ENCODE data around the gene DNAJC22. TPM values are rescaled to one million over a fixed set of nuclear protein-coding genes. Genes with fewer than 3 reads are reported as not detected.

DNAJC22 gene
- total and polyA plus RNA-seq, 2 of the 13 experiments (the other 11 are each of a cell fraction or from before 2014, with no cell fraction given), result 25.2 to 31.7 TPM

DNA sequence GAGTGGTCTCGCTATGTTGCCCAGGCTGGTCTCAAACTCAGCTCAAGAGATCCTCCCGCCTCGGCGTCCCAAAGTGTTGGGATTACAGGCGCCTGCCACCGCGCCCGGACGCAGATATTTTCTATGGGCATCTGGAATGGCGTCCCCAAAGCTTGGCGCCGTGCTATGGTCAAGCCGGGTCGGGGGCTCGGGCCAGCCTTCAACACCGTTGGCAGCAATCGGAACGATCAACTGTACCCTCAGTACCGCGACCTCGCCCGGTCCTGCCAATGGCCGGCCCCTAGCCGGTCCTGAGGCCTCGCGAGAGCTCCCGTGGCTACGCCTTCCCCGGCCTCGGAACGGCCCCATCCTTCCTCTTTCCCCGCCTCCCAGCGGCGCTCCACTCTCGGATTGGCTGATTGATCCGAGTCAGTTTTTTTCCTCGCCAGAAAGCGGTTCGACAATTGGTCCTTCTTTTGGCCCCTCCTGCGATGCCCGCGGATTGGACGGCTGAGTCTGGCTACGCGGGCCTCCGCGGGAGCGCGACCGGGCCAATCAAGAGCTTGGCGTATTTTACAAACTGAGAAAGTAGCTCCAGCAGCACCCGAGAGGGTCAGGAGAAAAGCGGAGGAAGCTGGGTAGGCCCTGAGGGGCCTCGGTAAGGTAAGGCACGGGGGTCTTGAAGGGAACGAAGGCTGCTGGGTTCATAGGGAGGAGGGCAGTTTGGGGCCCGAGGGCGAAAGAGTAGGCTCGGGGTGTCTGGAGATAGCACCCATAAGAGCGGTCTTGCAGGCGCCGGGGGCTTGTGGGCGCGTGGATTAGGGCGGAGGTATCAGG lies 23.8 kb upstream of the DNAJC22 start, which contains the start of gene TROAP (continued):
- TF ChIP-seq, protein P1, sequence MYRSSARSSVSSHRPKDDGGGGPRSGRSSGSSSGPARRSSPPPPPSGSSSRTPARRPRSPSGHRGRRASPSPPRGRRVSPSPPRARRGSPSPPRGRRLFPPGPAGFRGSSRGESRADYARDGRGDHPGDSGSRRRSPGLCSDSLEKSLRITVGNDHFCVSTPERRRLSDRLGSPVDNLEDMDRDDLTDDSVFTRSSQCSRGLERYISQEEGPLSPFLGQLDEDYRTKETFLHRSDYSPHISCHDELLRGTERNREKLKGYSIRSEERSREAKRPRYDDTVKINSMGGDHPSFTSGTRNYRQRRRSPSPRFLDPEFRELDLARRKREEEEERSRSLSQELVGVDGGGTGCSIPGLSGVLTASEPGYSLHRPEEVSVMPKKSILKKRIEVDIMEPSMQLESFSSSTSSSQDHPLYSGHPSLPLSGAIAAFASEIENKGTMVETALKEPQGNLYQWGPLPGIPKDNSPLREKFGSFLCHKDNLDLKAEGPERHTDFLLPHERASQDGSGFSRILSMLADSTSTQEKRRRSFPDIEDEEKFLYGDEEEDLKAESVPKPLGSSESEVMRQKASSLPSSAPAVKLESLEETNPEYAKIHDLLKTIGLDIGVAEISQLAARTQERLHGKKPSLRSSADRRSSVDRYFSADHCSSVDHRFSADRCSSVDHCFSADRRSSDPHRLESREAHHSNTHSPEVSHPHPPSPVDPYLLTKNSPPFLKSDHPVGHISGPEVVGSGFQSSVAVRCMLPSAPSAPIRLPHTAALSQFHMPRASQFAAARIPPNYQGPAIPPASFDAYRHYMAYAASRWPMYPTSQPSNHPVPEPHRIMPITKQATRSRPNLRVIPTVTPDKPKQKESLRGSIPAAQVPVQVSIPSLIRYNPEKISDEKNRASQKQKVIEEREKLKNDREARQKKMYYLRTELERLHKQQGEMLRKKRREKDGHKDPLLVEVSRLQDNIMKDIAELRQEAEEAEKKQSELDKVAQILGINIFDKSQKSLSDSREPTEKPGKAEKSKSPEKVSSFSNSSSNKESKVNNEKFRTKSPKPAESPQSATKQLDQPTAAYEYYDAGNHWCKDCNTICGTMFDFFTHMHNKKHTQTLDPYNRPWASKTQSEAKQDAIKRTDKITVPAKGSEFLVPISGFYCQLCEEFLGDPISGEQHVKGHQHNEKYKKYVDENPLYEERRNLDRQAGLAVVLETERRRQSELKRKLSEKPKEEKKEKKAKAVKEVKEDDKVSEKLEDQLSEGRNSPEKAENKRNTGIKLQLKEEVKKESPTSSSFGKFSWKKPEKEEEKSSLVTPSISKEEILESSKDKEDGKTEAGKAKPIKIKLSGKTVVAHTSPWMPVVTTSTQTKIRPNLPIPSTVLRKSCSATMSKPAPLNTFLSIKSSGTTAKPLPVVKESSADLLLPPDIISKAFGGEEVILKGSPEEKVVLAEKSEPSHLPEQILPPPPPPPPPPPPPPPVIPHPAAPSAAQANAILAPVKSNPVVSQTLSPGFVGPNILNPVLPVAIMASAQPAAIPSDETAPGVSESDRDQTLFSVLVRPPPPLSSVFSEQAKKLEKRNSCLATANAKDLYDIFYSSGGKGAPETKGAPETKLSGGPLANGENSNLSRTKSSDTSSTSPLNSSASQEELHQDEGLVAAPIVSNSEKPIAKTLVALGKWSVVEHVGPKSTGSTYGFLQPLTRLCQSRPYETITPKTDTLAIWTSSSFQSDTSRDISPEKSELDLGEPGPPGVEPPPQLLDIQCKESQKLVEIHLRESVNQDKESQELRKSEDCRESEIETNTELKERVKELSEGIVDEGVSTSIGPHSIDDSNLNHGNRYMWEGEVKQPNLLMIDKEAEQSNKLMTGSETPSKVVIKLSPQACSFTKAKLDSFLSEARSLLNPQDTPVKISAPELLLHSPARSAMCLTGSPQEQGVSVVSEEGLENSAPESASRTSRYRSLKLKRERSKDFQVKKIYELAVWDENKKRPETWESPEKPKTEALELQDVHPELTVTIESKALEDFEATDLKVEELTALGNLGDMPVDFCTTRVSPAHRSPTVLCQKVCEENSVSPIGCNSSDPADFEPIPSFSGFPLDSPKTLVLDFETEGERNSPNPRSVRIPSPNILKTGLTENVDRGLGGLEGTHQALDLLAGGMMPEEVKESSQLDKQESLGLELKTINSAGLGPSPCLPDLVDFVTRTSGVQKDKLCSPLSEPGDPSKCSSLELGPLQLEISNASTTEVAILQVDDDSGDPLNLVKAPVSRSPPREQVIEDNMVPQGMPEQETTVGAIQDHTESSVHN (CRISPR knock-in tag; IDR thresholded peaks at IDR 0.05), result no peak
- TF ChIP-seq HNRNPLL (IDR thresholded peaks at IDR 0.05; ENCODE audit: low read depth, low read length, poor library complexity, severe bottlenecking), result peak; percentile 43
- TF ChIP-seq, protein P2, sequence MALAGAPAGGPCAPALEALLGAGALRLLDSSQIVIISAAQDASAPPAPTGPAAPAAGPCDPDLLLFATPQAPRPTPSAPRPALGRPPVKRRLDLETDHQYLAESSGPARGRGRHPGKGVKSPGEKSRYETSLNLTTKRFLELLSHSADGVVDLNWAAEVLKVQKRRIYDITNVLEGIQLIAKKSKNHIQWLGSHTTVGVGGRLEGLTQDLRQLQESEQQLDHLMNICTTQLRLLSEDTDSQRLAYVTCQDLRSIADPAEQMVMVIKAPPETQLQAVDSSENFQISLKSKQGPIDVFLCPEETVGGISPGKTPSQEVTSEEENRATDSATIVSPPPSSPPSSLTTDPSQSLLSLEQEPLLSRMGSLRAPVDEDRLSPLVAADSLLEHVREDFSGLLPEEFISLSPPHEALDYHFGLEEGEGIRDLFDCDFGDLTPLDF (CRISPR knock-in tag; IDR thresholded peaks at IDR 0.05), result peak; percentile 68
- peak; percentile 58 for TF ChIP-seq KDM2A (CRISPR knock-in tag; IDR thresholded peaks at IDR 0.05; ENCODE audit: borderline replicate concordance, low read depth)
- no peak for TF ChIP-seq AGO1 (IDR thresholded peaks at IDR 0.05; ENCODE audit: low read depth, low read length, poor library complexity, severe bottlenecking)
- no peak for TF ChIP-seq ZNF24 (IDR thresholded peaks at IDR 0.05)
- TF ChIP-seq ZNF878 (CRISPR knock-in tag; IDR thresholded peaks at IDR 0.05), result peak; percentile 97; the same call in 1 of the 2 replicates
- TF ChIP-seq SP2 (CRISPR knock-in tag; IDR thresholded peaks at IDR 0.05), result peak; percentile 92
- TF ChIP-seq GATAD2A (CRISPR knock-in tag; IDR thresholded peaks at IDR 0.05), result 0 out of 2 replicates have a peak, but pooled peaks have one; percentile 11
- TF ChIP-seq RELA (CRISPR knock-in tag; IDR thresholded peaks at IDR 0.05), result 0 out of 2 replicates have a peak, but pooled peaks have one; percentile 21
- TF ChIP-seq RBM39 (IDR thresholded peaks at IDR 0.05; ENCODE audit: low read depth, low read length, poor library complexity, severe bottlenecking), result peak; percentile 82
- TF ChIP-seq BCL6 (CRISPR knock-in tag; IDR thresholded peaks at IDR 0.05), result no peak
- TF ChIP-seq MAFG (CRISPR knock-in tag; IDR thresholded peaks at IDR 0.05), result no peak
- peak; percentile 24; the same call in 1 of the 2 replicates for TF ChIP-seq IRF2 (CRISPR knock-in tag; IDR thresholded peaks at IDR 0.05)
- TF ChIP-seq JUND (CRISPR knock-in tag; IDR thresholded peaks at IDR 0.05), result no peak
- no peak for TF ChIP-seq TEAD2 (CRISPR knock-in tag; IDR thresholded peaks at IDR 0.05)
- TF ChIP-seq KLF12 (CRISPR knock-in tag; IDR thresholded peaks at IDR 0.05; ENCODE audit: borderline replicate concordance), result 0 out of 2 replicates have a peak, but pooled peaks have one; percentile 8
